GM23248 (cell line): ENCODE measurements around the gene RNF152.

ENCODE experiments used
- EZH2 ChIP-seq: fragments of 200-600 bp; sonication (generic); IDR thresholded peaks from 2 replicates; pipeline ENCODE4 v1.6.1; 2018; ENCODE audit warnings: antibody characterized with exemption, mild to moderate bottlenecking; ENCODE audit not compliant: insufficient read depth, poor library complexity, severe bottlenecking
- EZH2phosphoT487 ChIP-seq: fragments of 200-600 bp; sonication (generic); IDR thresholded peaks from 2 replicates; pipeline ENCODE4 v1.6.1; 2018; ENCODE audit warnings: antibody characterized with exemption, moderate library complexity, mild to moderate bottlenecking, low read depth; ENCODE audit not compliant: insufficient read depth

DNA sequence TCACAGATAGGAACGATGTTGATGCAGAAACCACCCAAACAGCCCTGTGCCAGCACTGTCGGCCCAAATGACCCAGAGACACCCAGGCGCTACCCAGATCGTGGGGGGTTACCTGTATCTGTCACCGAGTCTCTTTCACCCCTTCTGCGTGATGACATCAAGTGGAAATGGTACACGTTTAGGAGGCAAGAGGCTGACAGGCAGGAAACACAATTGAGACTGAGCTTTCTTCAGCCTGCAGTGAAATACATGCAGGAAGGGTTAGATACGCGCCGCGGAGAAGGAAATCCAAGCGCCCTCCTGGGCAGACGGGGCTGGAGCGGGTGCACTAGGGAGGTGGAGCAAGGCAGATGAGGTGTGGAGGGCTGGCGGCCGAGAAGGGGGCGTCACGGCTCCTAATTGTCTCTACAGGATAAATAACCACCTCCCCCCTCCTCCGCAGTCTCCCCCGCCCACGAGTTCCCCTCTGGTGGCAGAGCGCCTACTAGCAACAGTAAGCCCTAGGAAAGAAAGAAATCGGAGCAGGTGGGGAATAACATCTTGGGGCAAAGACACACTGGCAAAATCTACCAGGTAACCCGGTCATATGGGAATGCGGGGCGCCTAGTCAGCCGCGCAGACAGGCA, at the start of gene RNF152:
- no peak for TF ChIP-seq EZH2
- TF ChIP-seq EZH2phosphoT487, result no peak
